ENCODE measurements around the gene LIPC.

DNA sequence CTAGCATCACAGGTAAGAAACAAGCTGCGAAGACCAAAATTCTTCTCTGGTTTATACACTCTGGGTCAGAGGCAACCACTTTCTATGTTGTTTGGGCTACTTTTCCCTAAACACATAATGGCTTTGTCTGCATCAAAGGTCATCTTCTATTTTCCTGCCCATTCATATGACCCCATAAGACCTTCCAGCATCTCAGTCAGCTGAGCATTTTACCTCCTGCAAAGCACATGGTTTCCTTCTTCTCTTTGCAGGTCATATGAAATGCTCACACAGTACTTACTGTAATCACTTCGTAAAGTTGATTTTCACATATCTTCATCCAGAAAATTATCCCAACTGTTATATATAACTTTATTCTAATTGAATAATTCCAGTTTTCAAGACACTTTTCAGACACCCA is 34.8 kb downstream of the LIPC start:
- no peak for TF ChIP-seq GATA2 (IDR thresholded peaks at IDR 0.05; ENCODE audit: low read depth, low read length)
- TF ChIP-seq GATA3 (IDR thresholded peaks at IDR 0.05; ENCODE audit: low read depth, low read length): no peak
